OCI-LY7 (cell line): Measurements from ENCODE around the gene MRPS34. TPM values are rescaled to one million over a fixed set of nuclear protein-coding genes. Genes with fewer than 3 reads are reported as not detected.
"Not testable (repeated sequence)": the region's sequence is repeated elsewhere in the genome, so short reads cannot be mapped to it uniquely, and the experiment has no call there.

Experiments used
- BruUV-seq: library from RNA; stranded (reverse); fragments of 400-500 nt; replicated peaks from 2 replicates; lab custom pipeline; 2021; lab: Mats Ljungman, UMichigan
- CTCF ChIA-PET: fragments of 300-600 bp; sonication (Branson Sonifier 250); formaldehyde crosslinking; loops from one replicate; lab custom pipeline; 2022; ENCODE audit warnings: antibody characterized with exemption; ENCODE audit not compliant: unreplicated experiment; lab: Charles Lee
- POLR2A ChIA-PET: fragments of 300-600 bp; sonication (Branson Sonifier 250); formaldehyde crosslinking; loops from one replicate; lab custom pipeline; 2022; ENCODE audit warnings: antibody characterized with exemption; lab: Charles Lee
- DNase-seq: peaks from one replicate; pipeline ENCODE4 v3.0.0-alpha.2; 2015; ENCODE audit warnings: low spot score
- H2AFZ ChIP-seq: fragments of 200-600 bp; sonication (generic), shearing (Covaris generic); 2 replicates; pipeline ENCODE4 v1.6.1; 2014; ENCODE audit warnings: mild to moderate bottlenecking, antibody characterized with exemption, low read length, moderate library complexity
- H3K27ac ChIP-seq: fragments of 200-600 bp; sonication (generic); 2 replicates; pipeline ENCODE4 v1.5.1; 2014; ENCODE audit warnings: mixed run types, low read depth, mild to moderate bottlenecking, moderate library complexity, low read length, inconsistent platforms; ENCODE audit not compliant: poor library complexity, severe bottlenecking
- H3K36me3 ChIP-seq: fragments of 200-600 bp; sonication (generic); 2 replicates; pipeline ENCODE4 v1.6.1; 2014; ENCODE audit warnings: mild to moderate bottlenecking, antibody characterized with exemption, low read length, moderate library complexity, mixed read lengths; ENCODE audit not compliant: insufficient read depth
- H3K4me1 ChIP-seq: fragments of 200-600 bp; sonication (generic); 2 replicates; pipeline ENCODE4 v1.5.1; 2014; ENCODE audit warnings: mild to moderate bottlenecking, low read length; ENCODE audit not compliant: insufficient read depth, poor library complexity, severe bottlenecking
- H3K4me2 ChIP-seq: fragments of 200-600 bp; sonication (generic); 2 replicates; pipeline ENCODE4 v1.6.1; 2014; ENCODE audit warnings: mild to moderate bottlenecking, low read length
- H3K4me3 ChIP-seq: fragments of 200-600 bp; sonication (generic); 2 replicates; pipeline ENCODE4 v1.5.1; 2014; ENCODE audit warnings: mild to moderate bottlenecking, low read depth, low read length; ENCODE audit not compliant: poor library complexity, severe bottlenecking
- H3K79me2 ChIP-seq: fragments of 200-600 bp; sonication (generic); 2 replicates; pipeline ENCODE4 v1.6.1; 2016; ENCODE audit warnings: low read depth, mild to moderate bottlenecking, low read length, moderate library complexity, mixed read lengths; ENCODE audit not compliant: insufficient read depth
- H3K9me2 ChIP-seq: fragments of 200-600 bp; sonication (generic); 2 replicates; pipeline ENCODE4 v1.6.1; 2016; ENCODE audit warnings: mild to moderate bottlenecking, low read length, mixed read lengths; ENCODE audit not compliant: insufficient read depth
- H3K9me3 ChIP-seq: fragments of 200-600 bp; sonication (generic); 2 replicates; pipeline ENCODE4 v1.6.1; 2014; ENCODE audit warnings: mild to moderate bottlenecking, mixed run types, low read length, mixed read lengths
- H4K20me1 ChIP-seq: fragments of 200-600 bp; sonication (generic); 2 replicates; pipeline ENCODE4 v1.6.1; 2014; ENCODE audit warnings: mild to moderate bottlenecking, antibody characterized with exemption, low read length, moderate library complexity, mixed read lengths; ENCODE audit not compliant: insufficient read depth
- EZH2phosphoT487 ChIP-seq: fragments of 200-600 bp; sonication (generic); IDR thresholded peaks from 2 replicates; pipeline ENCODE4 v1.6.1; 2018; ENCODE audit warnings: low read depth, borderline replicate concordance, mild to moderate bottlenecking, mixed run types, antibody characterized with exemption, low read length, moderate library complexity, mixed read lengths
- intact Hi-C: fragments of 100-400 bp; cut with micrococcal nuclease; formaldehyde crosslinking; loops from one replicate; pipeline ENCODE4 v1.10.0; 2022; ENCODE audit not compliant: unreplicated experiment
- total RNA-seq, 2 experiments: library from RNA; depleted of rRNA in 1 of 2; stranded (reverse); fragments of >200 nt in 1 of 2; shearing (Covaris generic) in 1 of 2; gene quantifications; 2 replicates each; pipeline ENCODE4 v1.2.3, GENCODE V29; 2014 to 2022
- TF ChIP-seq, protein P1 (sequence below): fragments of 200-600 bp; sonication (generic); conservative IDR thresholded peaks from 2 replicates; pipeline ENCODE4 v1.5.1; 2014; ENCODE audit warnings: mild to moderate bottlenecking, antibody characterized with exemption, low read length, moderate library complexity, mixed read lengths

The MRPS34 gene
- total RNA-seq, 2 experiments from 2014 or later = 170 to 196 TPM

DNA sequence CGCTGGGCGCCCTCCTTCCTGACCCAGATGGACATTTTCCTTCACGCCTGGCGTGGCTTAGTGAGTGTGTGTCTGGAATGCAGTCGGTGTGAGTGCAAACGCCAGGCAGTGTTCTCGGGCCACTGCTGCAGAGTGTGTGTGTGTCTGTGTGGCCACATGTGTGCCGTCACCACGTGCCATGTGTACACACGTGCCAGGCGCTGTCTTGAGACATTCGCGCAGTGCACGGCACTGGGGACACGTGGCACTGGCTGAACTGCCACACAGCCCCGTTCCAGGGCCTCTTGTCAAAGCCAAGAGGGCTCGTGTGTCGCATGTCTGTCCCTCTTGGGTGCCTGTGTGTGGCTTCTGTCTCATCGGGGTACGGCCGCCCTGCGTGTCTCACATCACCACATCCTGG, 38.1 kb downstream of the MRPS34 start:
- TF ChIP-seq, protein P1, sequence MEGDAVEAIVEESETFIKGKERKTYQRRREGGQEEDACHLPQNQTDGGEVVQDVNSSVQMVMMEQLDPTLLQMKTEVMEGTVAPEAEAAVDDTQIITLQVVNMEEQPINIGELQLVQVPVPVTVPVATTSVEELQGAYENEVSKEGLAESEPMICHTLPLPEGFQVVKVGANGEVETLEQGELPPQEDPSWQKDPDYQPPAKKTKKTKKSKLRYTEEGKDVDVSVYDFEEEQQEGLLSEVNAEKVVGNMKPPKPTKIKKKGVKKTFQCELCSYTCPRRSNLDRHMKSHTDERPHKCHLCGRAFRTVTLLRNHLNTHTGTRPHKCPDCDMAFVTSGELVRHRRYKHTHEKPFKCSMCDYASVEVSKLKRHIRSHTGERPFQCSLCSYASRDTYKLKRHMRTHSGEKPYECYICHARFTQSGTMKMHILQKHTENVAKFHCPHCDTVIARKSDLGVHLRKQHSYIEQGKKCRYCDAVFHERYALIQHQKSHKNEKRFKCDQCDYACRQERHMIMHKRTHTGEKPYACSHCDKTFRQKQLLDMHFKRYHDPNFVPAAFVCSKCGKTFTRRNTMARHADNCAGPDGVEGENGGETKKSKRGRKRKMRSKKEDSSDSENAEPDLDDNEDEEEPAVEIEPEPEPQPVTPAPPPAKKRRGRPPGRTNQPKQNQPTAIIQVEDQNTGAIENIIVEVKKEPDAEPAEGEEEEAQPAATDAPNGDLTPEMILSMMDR = no peak
- no peak for TF ChIP-seq EZH2phosphoT487
- no peak overlapping the region for H3K4me3 ChIP-seq
- no TSS peak for BruUV-seq
- no peak for DNase-seq
- intact Hi-C loops = no loop called here
- H3K4me2 ChIP-seq = no peak overlapping the region
- H3K4me1 ChIP-seq = no peaks in the 10 kb centered on the region
- H2AFZ ChIP-seq = no peak overlapping the region
- peaks cover 28% of the 10 kb centered on the region for H3K9me3 ChIP-seq
- CTCF ChIA-PET = no interaction called here
- no peak overlapping the region for H3K27ac ChIP-seq
- POLR2A ChIA-PET = interaction anchor here (0.6 kb wide), 1 partner anchor 30 kb away, joined by 3 read pairs; no protein-coding TSS in a partner anchor
- H3K36me3 ChIP-seq = peaks cover 42% of the 10 kb centered on the region
- H4K20me1 ChIP-seq = no peaks in the 10 kb centered on the region
- H3K9me2 ChIP-seq = no peaks in the 10 kb centered on the region
- no peaks in the 10 kb centered on the region for H3K79me2 ChIP-seq

DNA sequence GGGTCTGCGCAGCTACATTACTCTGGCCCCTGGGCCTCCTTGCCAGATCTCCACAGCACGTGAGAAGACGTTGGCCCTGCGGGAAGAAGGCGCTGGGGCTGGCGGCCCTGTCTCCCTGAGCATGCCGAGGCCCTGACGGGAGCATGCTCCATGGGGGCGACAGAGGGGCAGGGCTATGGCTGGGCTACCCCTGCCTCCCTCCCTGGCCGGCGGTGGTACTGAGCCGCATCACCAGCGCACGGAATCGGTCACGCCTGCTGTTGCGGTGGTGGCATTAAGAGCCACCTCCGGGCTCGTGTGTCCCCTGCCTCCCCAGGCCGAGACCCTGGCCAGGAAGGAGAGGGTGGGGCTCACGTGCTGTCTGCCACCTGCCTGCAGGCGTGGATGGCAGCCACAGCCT, 38.8 kb downstream of the MRPS34 start:
- Histone ChIP-seq H3K4me2 (no peak overlapping the region), H3K4me1 (no peaks in the 10 kb centered on the region), H2AFZ (no peak overlapping the region), H3K79me2 (no peaks in the 10 kb centered on the region), H3K4me3 (no peak overlapping the region), H4K20me1 (no peaks in the 10 kb centered on the region), H3K27ac (no peak overlapping the region), H3K9me2 (no peaks in the 10 kb centered on the region), H3K36me3 (peaks cover 48% of the 10 kb centered on the region), H3K9me3 (peaks cover 22% of the 10 kb centered on the region)
- BruUV-seq = no TSS peak
- ChIA-PET CTCF (no interaction called here), POLR2A (no interaction called here)
- no peak for DNase-seq
- no peak for TF ChIP-seq EZH2phosphoT487
- TF ChIP-seq, protein P1 = no peak
- intact Hi-C loops = no loop called here

DNA sequence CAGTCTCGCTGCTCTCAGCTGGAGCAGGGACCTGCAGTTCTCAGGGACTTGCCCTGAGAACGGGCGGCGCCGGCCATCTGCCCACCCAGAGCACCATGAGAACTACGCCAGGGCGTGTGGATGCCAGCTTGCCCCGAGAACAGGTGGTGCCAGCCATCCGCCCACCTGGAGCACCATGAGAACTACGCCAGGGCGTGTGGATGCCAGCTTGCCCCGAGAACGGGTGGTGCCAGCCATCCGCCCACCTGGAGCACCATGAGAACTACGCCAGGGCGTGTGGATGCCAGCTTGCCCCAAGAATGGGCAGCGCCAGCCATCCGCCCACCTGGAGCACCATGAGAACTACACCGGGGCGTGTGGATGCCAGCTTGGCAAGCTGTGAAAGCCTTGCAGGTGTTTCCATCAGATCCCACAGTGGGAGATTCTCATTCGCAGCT, 40.4 kb downstream of the MRPS34 start:
- H3K27ac ChIP-seq, CTCF ChIA-PET, H3K79me2 ChIP-seq, H3K9me2 ChIP-seq, intact Hi-C loops, H4K20me1 ChIP-seq, H3K4me3 ChIP-seq, H2AFZ ChIP-seq, H3K4me2 ChIP-seq, POLR2A ChIA-PET, DNase-seq, BruUV-seq, H3K4me1 ChIP-seq: not testable (repeated sequence)
- Histone ChIP-seq H3K9me3 (peaks cover 20% of the 10 kb centered on the region), H3K36me3 (peaks cover 61% of the 10 kb centered on the region)
